Immature natural killer cell (primary cell): Measurements from ENCODE around the gene ZEB1. TPM values are rescaled to one million over a fixed set of nuclear protein-coding genes. Genes with fewer than 3 reads are reported as not detected.

Experiments used
- DNase-seq, 3 donors: peaks; one replicate each; pipeline ENCODE4 v3.0.0; 2022; ENCODE audit warnings: mixed read lengths in 1 of 3
- H3K27ac Mint-ChIP-seq, 6 donors: one replicate each; pipeline ENCODE4 v1.8.0; 2020; ENCODE audit warnings: mixed read lengths in 6 of 6, mild to moderate bottlenecking in 5 of 6, inconsistent platforms in 4 of 6, moderate library complexity in 3 of 6
- H3K27me3 Mint-ChIP-seq, 3 donors: one replicate each; pipeline ENCODE4 v1.8.0; 2020 to 2021; ENCODE audit warnings: low read depth in 3 of 3, mild to moderate bottlenecking in 3 of 3, mixed read lengths in 3 of 3, moderate library complexity in 3 of 3, inconsistent platforms in 1 of 3
- H3K36me3 Mint-ChIP-seq, 3 donors: one replicate each; pipeline ENCODE4 v1.8.0; 2020; ENCODE audit warnings: mixed read lengths in 3 of 3, inconsistent platforms in 2 of 3, mild to moderate bottlenecking in 2 of 3
- H3K4me1 Mint-ChIP-seq, 2 donors: one replicate each; pipeline ENCODE4 v1.8.0; 2020; ENCODE audit warnings: inconsistent platforms in 2 of 2, mild to moderate bottlenecking in 2 of 2, mixed read lengths in 2 of 2, moderate library complexity in 1 of 2
- H3K4me3 Mint-ChIP-seq, 5 donors: one replicate each; pipeline ENCODE4 v1.8.0; 2020; ENCODE audit warnings: mild to moderate bottlenecking in 5 of 5, mixed read lengths in 5 of 5, inconsistent platforms in 3 of 5, moderate library complexity in 3 of 5
- H3K9me3 Mint-ChIP-seq, 6 donors: one replicate each; pipeline ENCODE4 v1.8.0; 2020; ENCODE audit warnings: mild to moderate bottlenecking in 6 of 6, mixed read lengths in 6 of 6, inconsistent platforms in 4 of 6, moderate library complexity in 3 of 6
- polyA plus RNA-seq, 3 donors: library from polyadenylated mRNA; unstranded; fragments of 300-500 nt; fragmentation: Illumina TruSeq; gene quantifications; one replicate each; pipeline ENCODE4 v1.2.3, GENCODE V29; 2021

ZEB1 gene
- polyA plus RNA-seq, 3 donors from 2014 or later: 8.4 to 17.5 (median 14.6) TPM

GRCh38 chr10:31303212-31303611 is 15.8 kb upstream of the ZEB1 start:
- no peak for DNase-seq
- Mint-ChIP-seq H3K27me3 (peaks cover 0 to 5% (median 5%) of the 10 kb centered on the region in 3 donors), H3K36me3 (no peaks in the 10 kb centered on the region), H3K4me3 (no peak overlapping the region), H3K4me1 (no peaks in the 10 kb centered on the region), H3K9me3 (peaks cover 0 to 2% (median 0%) of the 10 kb centered on the region in 6 donors), H3K27ac (no peak overlapping the region)

- H3K4me3 Mint-ChIP-seq: no peak overlapping the region
- no peaks in the 10 kb centered on the region for H3K4me1 Mint-ChIP-seq
- no peak for DNase-seq
- no peaks in the 10 kb centered on the region for H3K9me3 Mint-ChIP-seq
- H3K36me3 Mint-ChIP-seq: no peaks in the 10 kb centered on the region
- H3K27ac Mint-ChIP-seq: no peak overlapping the region
- H3K27me3 Mint-ChIP-seq: peaks cover 0 to 5% (median 5%) of the 10 kb centered on the region in 3 donors
Measured at GRCh38 chr10:31304291-31304970, 14.6 kb upstream of the ZEB1 start.

- H3K27ac Mint-ChIP-seq: no peak overlapping the region
- H3K9me3 Mint-ChIP-seq: no peaks in the 10 kb centered on the region
- H3K27me3 Mint-ChIP-seq: peaks cover 0 to 4% (median 3%) of the 10 kb centered on the region in 3 donors
- no peaks in the 10 kb centered on the region for H3K36me3 Mint-ChIP-seq
- no peak for DNase-seq
- peaks cover 12 to 17% of the 10 kb centered on the region in 2 donors for H3K4me1 Mint-ChIP-seq
- no peak overlapping the region for H3K4me3 Mint-ChIP-seq
Measured at GRCh38 chr10:31313396-31313795, 5.6 kb upstream of the ZEB1 start.

- Mint-ChIP-seq H3K27me3 (peaks cover 4 to 11% (median 9%) of the 10 kb centered on the region in 3 donors), H3K27ac (peak overlapping the region in 1 of 6 donors; percentile 34), H3K4me3 (no peak overlapping the region), H3K36me3 (no peaks in the 10 kb centered on the region), H3K4me1 (peaks cover 14 to 17% of the 10 kb centered on the region in 2 donors), H3K9me3 (no peaks in the 10 kb centered on the region)
- no peak for DNase-seq
Measured at GRCh38 chr10:31314256-31315150, 4.5 kb upstream of the ZEB1 start.

DNA sequence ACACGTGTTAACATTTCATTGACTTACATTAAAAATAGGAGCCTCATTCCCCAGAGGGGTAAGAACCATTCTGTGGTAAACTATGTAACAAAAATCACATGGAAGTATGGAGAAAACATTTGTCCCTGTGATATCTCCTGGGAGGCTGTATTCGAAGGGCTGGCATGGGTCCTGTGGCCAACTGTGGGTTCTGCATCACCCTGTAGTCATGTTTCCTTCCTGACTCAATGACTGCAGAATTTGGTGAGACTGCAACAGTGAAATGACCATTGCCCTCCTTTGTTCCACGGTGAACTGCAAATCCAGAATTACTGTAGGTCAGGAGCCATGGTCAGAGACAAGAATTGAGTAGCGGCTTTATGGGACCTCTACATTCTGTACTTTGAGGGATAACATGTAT is 3.6 kb upstream of the ZEB1 start:
- no peak overlapping the region for H3K4me3 Mint-ChIP-seq
- no peak for DNase-seq
- no peak overlapping the region for H3K27ac Mint-ChIP-seq
- no peaks in the 10 kb centered on the region for H3K36me3 Mint-ChIP-seq
- H3K27me3 Mint-ChIP-seq: peaks cover 8 to 15% (median 13%) of the 10 kb centered on the region in 3 donors
- H3K9me3 Mint-ChIP-seq: no peaks in the 10 kb centered on the region
- H3K4me1 Mint-ChIP-seq: peaks cover 18% of the 10 kb centered on the region in 2 donors

- Mint-ChIP-seq H3K4me3 (peak overlapping the region; percentile 40 to 100 (median 98)), H3K36me3 (no peaks in the 10 kb centered on the region), H3K4me1 (peaks cover 33 to 35% of the 10 kb centered on the region in 2 donors), H3K27ac (peak overlapping the region in 5 of 6 donors; percentile 15 to 80 (median 46)), H3K27me3 (peaks cover 10 to 22% (median 17%) of the 10 kb centered on the region in 3 donors), H3K9me3 (no peaks in the 10 kb centered on the region)
- DNase-seq: no peak
Measured at GRCh38 chr10:31317171-31317570, 1.8 kb upstream of the ZEB1 start.

- Mint-ChIP-seq H3K9me3 (no peaks in the 10 kb centered on the region), H3K27me3 (peaks cover 10 to 24% (median 17%) of the 10 kb centered on the region in 3 donors), H3K36me3 (no peaks in the 10 kb centered on the region), H3K27ac (peak overlapping the region; percentile 80 to 97 (median 84)), H3K4me1 (peaks cover 36 to 42% of the 10 kb centered on the region in 2 donors), H3K4me3 (peak overlapping the region; percentile 98 to 100 (median 99))
- DNase-seq: no peak
Measured at GRCh38 chr10:31317652-31318381, 1.2 kb upstream of the ZEB1 start.

- H3K4me3 Mint-ChIP-seq: peak overlapping the region; percentile 98 to 100 (median 99)
- peak in 2 of 3 donors; percentile 53 to 55 for DNase-seq
- H3K36me3 Mint-ChIP-seq: no peaks in the 10 kb centered on the region
- no peaks in the 10 kb centered on the region for H3K9me3 Mint-ChIP-seq
- peak overlapping the region; percentile 80 to 97 (median 84) for H3K27ac Mint-ChIP-seq
- H3K27me3 Mint-ChIP-seq: peaks cover 10 to 24% (median 17%) of the 10 kb centered on the region in 3 donors
- peaks cover 36 to 42% of the 10 kb centered on the region in 2 donors for H3K4me1 Mint-ChIP-seq
Measured at GRCh38 chr10:31318382-31318853, 598 bp upstream of the ZEB1 start.

DNA sequence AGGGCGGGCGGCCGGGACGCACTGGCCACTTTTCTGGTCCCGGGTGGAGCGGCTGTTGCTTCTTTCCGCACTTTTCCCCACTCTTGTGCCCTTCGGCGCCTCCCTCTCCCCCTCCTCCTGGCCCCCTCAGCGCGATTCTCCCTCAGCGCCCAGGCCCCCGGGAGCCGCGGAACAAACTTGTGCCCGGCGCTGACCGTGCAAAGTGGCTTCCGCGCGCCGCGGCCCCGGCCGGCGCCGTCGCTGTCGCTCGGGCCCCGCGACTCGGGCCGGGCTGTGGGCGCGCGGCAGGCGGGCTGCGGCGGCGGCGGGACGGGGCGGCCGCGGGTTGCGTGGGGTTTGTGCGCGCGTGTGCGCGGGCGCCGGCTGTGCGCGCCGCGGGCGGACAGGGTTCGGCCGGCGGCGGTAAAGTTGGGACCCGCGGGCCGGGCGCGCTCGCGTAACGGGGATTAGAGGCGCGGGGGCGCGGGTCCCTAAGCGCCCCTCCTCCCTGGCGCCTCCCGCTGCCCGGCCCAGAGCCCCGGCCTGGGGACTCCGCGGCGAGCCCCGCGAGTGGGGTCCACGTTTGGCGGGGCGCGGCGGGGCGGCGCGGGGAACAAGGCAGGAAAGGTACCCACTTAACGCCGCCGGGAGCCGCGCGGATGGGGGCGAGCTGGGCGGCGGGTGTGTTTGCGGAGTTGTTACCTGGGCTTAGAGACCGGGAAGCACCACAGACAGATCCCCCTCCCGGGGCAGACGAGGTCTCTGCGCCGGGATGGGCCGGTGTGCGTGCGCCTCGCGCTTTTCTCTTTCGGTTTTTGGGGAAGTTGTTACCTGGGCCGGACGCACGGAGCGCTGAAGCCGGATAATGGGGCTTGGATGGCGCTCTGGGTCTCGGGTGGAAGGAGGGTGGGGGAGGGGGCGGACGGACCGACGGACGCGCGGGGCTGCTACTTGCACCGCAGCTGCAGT is 860 bp downstream of the ZEB1 start:
- no peaks in the 10 kb centered on the region for H3K36me3 Mint-ChIP-seq
- no peaks in the 10 kb centered on the region for H3K9me3 Mint-ChIP-seq
- peak overlapping the region in 5 of 6 donors; percentile 51 to 89 (median 62) for H3K27ac Mint-ChIP-seq
- H3K4me1 Mint-ChIP-seq: peaks cover 36 to 42% of the 10 kb centered on the region in 2 donors
- peaks cover 10 to 24% (median 17%) of the 10 kb centered on the region in 3 donors for H3K27me3 Mint-ChIP-seq
- DNase-seq: peak; percentile 22 to 41 (median 26)
- H3K4me3 Mint-ChIP-seq: peak overlapping the region; percentile 98 to 100 (median 99)

DNA sequence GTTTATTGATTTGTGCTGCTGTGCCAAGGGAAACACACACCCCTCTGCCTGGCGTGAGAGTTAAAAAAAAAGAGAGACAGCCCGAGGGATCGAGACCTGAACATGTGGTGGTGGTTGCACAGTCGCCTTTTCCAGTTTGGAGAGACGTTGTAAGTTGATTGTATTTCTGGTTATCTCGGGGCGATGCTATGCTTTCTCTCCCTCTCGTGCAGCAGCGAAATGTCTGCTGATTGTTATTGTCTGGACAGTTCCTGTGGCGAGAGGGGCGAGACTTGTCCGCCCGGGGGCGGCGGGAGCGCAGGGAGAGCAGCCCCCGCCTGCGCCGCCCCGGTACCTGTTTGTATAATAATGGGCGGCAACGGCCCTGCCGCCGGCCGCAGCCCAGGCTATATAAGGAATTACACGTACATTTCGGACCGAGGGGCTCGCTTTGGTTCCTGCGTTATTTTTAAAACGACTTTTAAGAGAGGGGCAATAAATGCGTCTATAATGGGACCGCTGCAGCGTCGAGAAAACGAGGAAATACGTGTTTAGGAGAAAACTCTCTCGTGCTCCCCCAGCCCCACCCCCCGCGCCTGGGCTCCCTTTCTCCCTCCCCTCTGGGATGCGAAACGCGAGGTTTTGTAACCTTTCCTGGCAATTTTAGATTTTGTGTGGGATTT is 1.7 kb downstream of the ZEB1 start:
- H3K27ac Mint-ChIP-seq: peak overlapping the region; percentile 51 to 89 (median 62)
- H3K27me3 Mint-ChIP-seq: peaks cover 10 to 24% (median 17%) of the 10 kb centered on the region in 3 donors
- H3K9me3 Mint-ChIP-seq: no peaks in the 10 kb centered on the region
- DNase-seq: peak; percentile 16 to 26 (median 26)
- H3K4me1 Mint-ChIP-seq: peaks cover 36 to 42% of the 10 kb centered on the region in 2 donors
- H3K4me3 Mint-ChIP-seq: peak overlapping the region; percentile 89 to 95 (median 90)
- no peaks in the 10 kb centered on the region for H3K36me3 Mint-ChIP-seq

DNA sequence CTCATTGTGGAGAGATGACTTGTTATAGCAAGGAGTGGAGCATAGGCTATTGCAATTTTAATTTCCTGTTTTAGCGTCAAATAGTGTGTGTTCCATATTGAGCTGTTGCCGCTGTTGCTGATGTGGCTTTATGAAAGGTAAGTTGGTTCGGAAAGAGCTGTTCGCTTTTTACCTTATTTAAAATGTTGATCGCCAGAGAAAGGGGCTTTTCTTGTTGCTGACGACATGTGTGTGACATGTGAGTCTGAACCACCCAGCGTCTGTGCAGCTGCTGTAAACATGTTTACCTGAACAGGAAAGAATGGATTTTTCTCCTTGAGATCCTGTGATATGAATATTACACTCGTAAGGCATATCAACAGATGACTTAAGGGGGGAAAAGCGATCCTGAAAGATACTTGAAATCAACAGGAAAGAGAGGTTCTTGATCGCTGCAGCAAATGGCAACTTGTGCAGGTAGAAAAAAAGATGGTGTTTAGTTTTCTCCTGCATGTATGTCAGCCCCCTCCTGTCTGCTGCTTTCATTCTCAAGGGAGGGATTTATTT is 2.5 kb downstream of the ZEB1 start:
- Mint-ChIP-seq H3K4me1 (peaks cover 36 to 42% of the 10 kb centered on the region in 2 donors), H3K27ac (peak overlapping the region in 4 of 6 donors; percentile 17 to 56 (median 36)), H3K27me3 (peaks cover 10 to 25% (median 17%) of the 10 kb centered on the region in 3 donors), H3K9me3 (no peaks in the 10 kb centered on the region), H3K36me3 (no peaks in the 10 kb centered on the region), H3K4me3 (peak overlapping the region; percentile 89 to 95 (median 90))
- DNase-seq: peak; percentile 4 to 19 (median 5)

DNA sequence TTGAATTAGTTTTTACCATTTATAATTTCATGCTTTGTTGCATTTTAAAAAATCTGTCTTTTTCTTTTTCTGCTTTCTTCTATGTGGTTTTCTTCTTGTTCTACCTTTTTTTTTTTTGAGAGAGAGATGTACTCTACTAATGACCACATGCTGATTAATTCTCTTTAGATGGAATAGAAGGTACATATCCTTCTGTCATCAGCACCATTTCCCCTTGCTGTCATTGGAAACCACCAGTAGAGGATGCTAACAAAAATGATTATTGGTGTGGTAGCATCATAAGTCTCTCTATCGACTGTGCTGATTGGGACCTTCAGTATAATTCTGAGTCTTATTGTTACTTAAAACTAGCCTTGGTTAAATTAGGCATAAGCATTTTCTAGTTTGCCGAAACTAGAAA is 3.6 kb downstream of the ZEB1 start:
- Mint-ChIP-seq H3K27me3 (peaks cover 10 to 27% (median 17%) of the 10 kb centered on the region in 3 donors), H3K4me1 (peaks cover 29 to 32% of the 10 kb centered on the region in 2 donors), H3K27ac (no peak overlapping the region), H3K4me3 (peak overlapping the region in 2 of 5 donors; percentile 20 to 37), H3K36me3 (no peaks in the 10 kb centered on the region), H3K9me3 (no peaks in the 10 kb centered on the region)
- no peak for DNase-seq
